Suprapubic skin (tissue), 4 donors: ENCODE results near the gene THSD1.

ENCODE experiments used
- EP300 ChIP-seq: sonication (generic); formaldehyde crosslinking; IDR thresholded peaks from one replicate; pipeline ENCODE4 v1.6.1; 2017; ENCODE audit warnings: antibody characterized with exemption
- POLR2AphosphoS5 ChIP-seq, 3 donors: sonication (generic); formaldehyde crosslinking; IDR thresholded peaks; one replicate each; pipeline ENCODE4 v1.6.1; 2017; ENCODE audit warnings: antibody characterized with exemption in 3 of 3

GRCh38 chr13:52377898-52378297 lies 28.1 kb downstream of the THSD1 start:
- TF ChIP-seq POLR2AphosphoS5 (IDR thresholded peaks at IDR 0.05) (no peak), EP300 (no peak)
